A673 (cell line): Measurements from ENCODE around the gene ADGRL3. TPM values are rescaled to one million over a fixed set of nuclear protein-coding genes. Genes with fewer than 3 reads are reported as not detected.

ENCODE experiments used
- BruUV-seq: library from RNA; stranded (reverse); fragments of 400-500 nt; replicated peaks from 2 replicates; lab custom pipeline; 2021; lab: Mats Ljungman, UMichigan
- CTCF ChIA-PET: fragments of 300-600 bp; sonication (Branson Sonifier 250); formaldehyde crosslinking; loops from one replicate; lab custom pipeline; 2022; ENCODE audit warnings: antibody characterized with exemption; lab: Charles Lee
- POLR2A ChIA-PET: fragments of 300-600 bp; sonication (Branson Sonifier 250); formaldehyde crosslinking; loops from one replicate; lab custom pipeline; 2022; ENCODE audit warnings: antibody characterized with exemption; ENCODE audit not compliant: low non-redundant PET; lab: Charles Lee
- DNase-seq: peaks from one replicate; pipeline ENCODE4 v3.0.0-alpha.2; 2015; ENCODE audit warnings: low spot score
- H3K27ac ChIP-seq: fragments of 200-600 bp; sonication (generic); 2 replicates; pipeline ENCODE4 v1.5.1; 2016; ENCODE audit warnings: mixed run types, low read depth, mild to moderate bottlenecking, mixed read lengths, antibody characterized with exemption, low read length; ENCODE audit not compliant: poor library complexity, severe bottlenecking
- H3K27me3 ChIP-seq: fragments of 200-600 bp; sonication (generic); replicated peaks from 2 replicates; pipeline ENCODE4 v1.6.1; 2017; ENCODE audit warnings: mixed run types, low read depth, mild to moderate bottlenecking, mixed read lengths, antibody characterized with exemption, low read length; ENCODE audit not compliant: insufficient read depth, poor library complexity
- H3K36me3 ChIP-seq: fragments of 200-600 bp; sonication (generic); 2 replicates; pipeline ENCODE4 v1.6.1; 2016; ENCODE audit warnings: mixed run types, mild to moderate bottlenecking, mixed read lengths, antibody characterized with exemption, low read length; ENCODE audit not compliant: insufficient read depth, poor library complexity, severe bottlenecking
- H3K4me1 ChIP-seq: fragments of 200-600 bp; sonication (generic); 2 replicates; pipeline ENCODE4 v1.6.1; 2017; ENCODE audit warnings: mixed run types, mild to moderate bottlenecking, mixed read lengths, antibody characterized with exemption, low read length; ENCODE audit not compliant: insufficient read depth, poor library complexity, severe bottlenecking
- H3K4me3 ChIP-seq: fragments of 200-600 bp; sonication (generic); 2 replicates; pipeline ENCODE4 v1.5.1; 2016; ENCODE audit warnings: low read depth, mixed run types, mild to moderate bottlenecking, mixed read lengths, low read length; ENCODE audit not compliant: poor library complexity, severe bottlenecking
- H3K9me3 ChIP-seq: fragments of 200-600 bp; sonication (generic); 2 replicates; pipeline ENCODE4 v1.6.1; 2016; ENCODE audit warnings: mixed run types, low read depth, mild to moderate bottlenecking, mixed read lengths, antibody characterized with exemption, low read length; ENCODE audit not compliant: poor library complexity, severe bottlenecking
- EZH2 ChIP-seq: fragments of 200-600 bp; sonication (generic); IDR thresholded peaks from 2 replicates; pipeline ENCODE4 v1.6.1; 2017; ENCODE audit warnings: borderline replicate concordance, low read depth, mild to moderate bottlenecking, mixed read lengths, antibody characterized with exemption, low read length; ENCODE audit not compliant: poor library complexity, severe bottlenecking
- intact Hi-C: fragments of 100-400 bp; cut with micrococcal nuclease; formaldehyde crosslinking; loops from one replicate; pipeline ENCODE4 v1.10.0; 2022; ENCODE audit not compliant: unreplicated experiment
- total RNA-seq: library from RNA; stranded (reverse); gene quantifications from 2 replicates; pipeline ENCODE4 v1.2.3, GENCODE V29; 2021
- TF ChIP-seq, protein P1 (sequence below): fragments of 300-800, 200-600 bp; sonication (generic); conservative IDR thresholded peaks from 2 replicates; pipeline ENCODE4 v1.5.1; 2017; ENCODE audit warnings: low read depth, mild to moderate bottlenecking, antibody characterized with exemption, low read length, moderate library complexity, mixed read lengths

The ADGRL3 gene
- total RNA-seq, 1 experiment from 2014 or later: not detected

- H3K36me3 ChIP-seq: no peaks in the 10 kb centered on the region
- H3K9me3 ChIP-seq: no peaks in the 10 kb centered on the region
- ChIA-PET CTCF (no interaction called here), POLR2A (interaction anchor here (0.6 kb wide), 1 partner anchor 11 kb away, joined by 3 read pairs; no protein-coding TSS in a partner anchor)
- no TSS peak for BruUV-seq
- TF ChIP-seq, protein P1, sequence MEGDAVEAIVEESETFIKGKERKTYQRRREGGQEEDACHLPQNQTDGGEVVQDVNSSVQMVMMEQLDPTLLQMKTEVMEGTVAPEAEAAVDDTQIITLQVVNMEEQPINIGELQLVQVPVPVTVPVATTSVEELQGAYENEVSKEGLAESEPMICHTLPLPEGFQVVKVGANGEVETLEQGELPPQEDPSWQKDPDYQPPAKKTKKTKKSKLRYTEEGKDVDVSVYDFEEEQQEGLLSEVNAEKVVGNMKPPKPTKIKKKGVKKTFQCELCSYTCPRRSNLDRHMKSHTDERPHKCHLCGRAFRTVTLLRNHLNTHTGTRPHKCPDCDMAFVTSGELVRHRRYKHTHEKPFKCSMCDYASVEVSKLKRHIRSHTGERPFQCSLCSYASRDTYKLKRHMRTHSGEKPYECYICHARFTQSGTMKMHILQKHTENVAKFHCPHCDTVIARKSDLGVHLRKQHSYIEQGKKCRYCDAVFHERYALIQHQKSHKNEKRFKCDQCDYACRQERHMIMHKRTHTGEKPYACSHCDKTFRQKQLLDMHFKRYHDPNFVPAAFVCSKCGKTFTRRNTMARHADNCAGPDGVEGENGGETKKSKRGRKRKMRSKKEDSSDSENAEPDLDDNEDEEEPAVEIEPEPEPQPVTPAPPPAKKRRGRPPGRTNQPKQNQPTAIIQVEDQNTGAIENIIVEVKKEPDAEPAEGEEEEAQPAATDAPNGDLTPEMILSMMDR: no peak
- TF ChIP-seq EZH2: no peak
- H3K27me3 ChIP-seq: no peaks in the 10 kb centered on the region
- no peak overlapping the region for H3K4me3 ChIP-seq
- DNase-seq: no peak
- H3K4me1 ChIP-seq: no peaks in the 10 kb centered on the region
- no peak overlapping the region for H3K27ac ChIP-seq
- intact Hi-C loops: no loop called here
Observed at GRCh38 chr4:61785761-61786160, 585.6 kb downstream of the ADGRL3 start.

DNA sequence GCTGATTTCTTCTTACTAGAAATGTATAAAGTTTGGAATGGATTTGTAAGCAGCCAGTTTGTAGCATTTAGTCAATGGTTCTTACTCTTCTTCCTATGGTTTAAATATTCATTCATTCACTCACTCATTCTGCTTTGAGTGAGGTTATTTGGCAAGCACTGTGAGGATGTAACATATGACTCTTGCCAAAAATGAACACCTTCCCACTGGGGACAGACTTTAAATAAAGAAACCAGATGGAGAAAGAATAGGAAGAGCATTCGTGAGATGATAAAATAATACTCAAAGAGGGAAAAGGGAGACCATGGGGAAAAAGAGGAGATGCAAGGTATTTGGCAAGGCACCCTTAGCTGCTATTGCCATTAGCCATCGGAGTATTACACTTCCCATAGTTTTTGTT, 586.1 kb downstream of the ADGRL3 start:
- H3K27me3 ChIP-seq: no peaks in the 10 kb centered on the region
- POLR2A ChIA-PET: no interaction called here
- BruUV-seq: no TSS peak
- no peaks in the 10 kb centered on the region for H3K36me3 ChIP-seq
- TF ChIP-seq, protein P1: no peak
- TF ChIP-seq EZH2: no peak
- no peaks in the 10 kb centered on the region for H3K9me3 ChIP-seq
- H3K4me1 ChIP-seq: no peaks in the 10 kb centered on the region
- CTCF ChIA-PET: no interaction called here
- H3K4me3 ChIP-seq: no peak overlapping the region
- H3K27ac ChIP-seq: no peak overlapping the region
- intact Hi-C loops: no loop called here
- DNase-seq: no peak

- BruUV-seq: no TSS peak
- DNase-seq: no peak
- no peaks in the 10 kb centered on the region for H3K27me3 ChIP-seq
- no peaks in the 10 kb centered on the region for H3K9me3 ChIP-seq
- H3K4me1 ChIP-seq: no peaks in the 10 kb centered on the region
- no peak overlapping the region for H3K4me3 ChIP-seq
- CTCF ChIA-PET: no interaction called here
- TF ChIP-seq, protein P1: no peak
- no peak for TF ChIP-seq EZH2
- POLR2A ChIA-PET: no interaction called here
- no peaks in the 10 kb centered on the region for H3K36me3 ChIP-seq
- no peak overlapping the region for H3K27ac ChIP-seq
- intact Hi-C loops: no loop called here
Observed at GRCh38 chr4:61795998-61796397, 595.9 kb downstream of the ADGRL3 start.
